Cardiac fibroblast (primary cell): ENCODE results near the gene TAF9.
A peak's percentile ranks its signal among the peaks of the same experiment; 100 is the strongest.
"Not testable (repeated sequence)": the region's sequence is repeated elsewhere in the genome, so short reads cannot be mapped to it uniquely, and the experiment has no call there.

Experiments used
- DNase-seq, 2 donors: peaks; one replicate each; pipeline versions ENCODE4 v3.0.0 to v3.0.0-alpha.2; 2010; ENCODE audit warnings: low read depth in 2 of 2
- H3K4me3 ChIP-seq, 2 donors: replicated peaks in 1 of 2; 1 replicate in 1 of 2; 2 replicates in 1 of 2; pipeline ENCODE4 v1.5.1; 2011; ENCODE audit warnings: low read depth in 2 of 2, low read length in 2 of 2, mild to moderate bottlenecking in 2 of 2, moderate library complexity in 1 of 2
- CTCF ChIP-seq: IDR thresholded peaks from one replicate; pipeline ENCODE4 v1.5.1; 2011; ENCODE audit warnings: low read depth, mild to moderate bottlenecking, low read length, inconsistent platforms

Gene TAF9

DNA sequence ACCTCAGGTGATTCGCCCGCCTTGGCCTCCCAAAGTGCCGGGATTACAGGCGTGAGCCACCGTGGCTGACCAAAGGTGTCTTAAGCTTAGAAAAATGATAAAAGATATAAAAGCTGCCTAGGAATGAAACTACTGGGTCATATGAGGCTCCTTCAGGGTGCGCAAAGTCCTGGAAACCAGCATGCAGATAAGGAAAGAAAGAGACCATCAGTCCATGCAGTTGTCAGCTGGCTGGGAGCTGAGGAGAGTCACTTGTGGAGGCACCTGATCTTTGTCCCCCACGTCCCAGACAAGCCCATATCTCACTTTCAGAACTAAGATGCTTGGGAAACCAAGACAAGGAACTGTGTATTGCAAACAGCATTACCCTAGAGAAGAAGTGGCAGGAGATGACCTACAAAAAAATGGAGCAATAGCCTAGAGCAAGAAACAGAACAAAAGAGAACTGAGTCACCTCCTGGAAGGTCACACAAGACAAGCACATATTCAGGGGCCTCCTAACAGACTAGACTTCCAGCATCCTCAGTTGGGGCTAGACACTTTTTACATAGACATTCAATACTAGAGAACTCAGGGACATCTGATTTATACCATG, 33.9 kb downstream of the TAF9 start:
- DNase-seq: peak in 1 of 2 donors; percentile 23
- H3K4me3 ChIP-seq: no peak overlapping the region
- TF ChIP-seq CTCF: no peak

- peak; percentile 83 to 87 for DNase-seq
- H3K4me3 ChIP-seq: no peak overlapping the region
- peak; percentile 94 for TF ChIP-seq CTCF
Measured at GRCh38 chr5:69334793-69335268, 34.5 kb downstream of the TAF9 start.

- DNase-seq, H3K4me3 ChIP-seq: not testable (repeated sequence)
Measured at GRCh38 chr5:69333668-69334315, 35.5 kb downstream of the TAF9 start.

DNA sequence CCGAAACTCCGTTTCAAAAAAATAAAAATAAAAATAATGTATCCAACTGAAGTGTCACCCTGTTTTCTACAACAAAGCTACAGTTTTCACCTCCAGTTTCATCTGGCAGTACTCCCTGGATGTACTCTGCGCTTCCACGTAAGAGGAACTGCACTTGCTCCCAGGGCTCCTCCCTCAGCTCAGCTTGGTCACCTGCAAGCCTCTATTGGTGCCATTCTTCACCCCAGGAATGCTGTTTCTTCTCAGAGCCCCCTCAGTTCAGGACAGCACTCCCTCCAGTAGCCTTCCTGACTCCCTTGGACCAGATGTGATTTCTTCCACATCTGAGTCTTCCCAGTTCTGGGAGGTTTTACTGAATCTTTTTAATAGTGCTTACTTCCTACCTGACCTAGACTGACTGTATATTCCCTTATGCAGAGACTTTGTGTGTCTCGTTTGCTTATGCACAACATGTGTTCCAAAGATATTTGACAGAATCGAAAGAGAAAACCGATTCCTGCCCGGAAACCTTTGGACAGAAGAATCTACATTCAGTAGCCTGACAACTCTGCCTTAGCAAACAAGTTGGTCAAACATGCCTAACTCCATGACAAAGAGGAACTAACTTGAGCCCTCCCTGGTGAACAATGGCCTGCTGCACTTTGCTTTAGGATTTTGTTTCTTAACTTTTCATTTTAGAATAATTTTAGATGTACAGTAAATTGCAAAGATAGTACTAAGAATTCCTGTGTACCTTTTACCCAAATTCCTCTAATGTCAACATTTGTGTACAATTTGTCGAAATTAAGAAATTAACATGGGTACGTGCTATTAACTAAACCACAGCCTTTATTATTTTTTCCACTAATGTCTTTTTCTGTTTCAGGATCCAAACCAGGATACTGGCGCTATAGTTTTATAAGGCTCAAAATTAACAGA, 37.5 kb downstream of the TAF9 start:
- no peak for TF ChIP-seq CTCF
- peak overlapping the region; percentile 62 to 68 for H3K4me3 ChIP-seq
- no peak for DNase-seq

GRCh38 chr5:69329905-69330489, 39.3 kb downstream of the TAF9 start:
- TF ChIP-seq CTCF: no peak
- no peak for DNase-seq
- H3K4me3 ChIP-seq: no peak overlapping the region

- no peak for TF ChIP-seq CTCF
- DNase-seq: no peak
Measured at GRCh38 chr5:69326365-69326764, 43.0 kb downstream of the TAF9 start.

More at GRCh38 chr5:69326365-69326764, 43.0 kb downstream of the TAF9 start:
- H3K4me3 ChIP-seq: no peak overlapping the region
